Vagina (tissue), 2 donors: ENCODE results near the gene PRPF19.

ENCODE experiments used
- POLR2A ChIP-seq, 2 donors: fragments of 450-650 bp; IDR thresholded peaks; one replicate each; pipeline ENCODE4 v1.6.1; 2017; ENCODE audit warnings: antibody characterized with exemption in 2 of 2, mild to moderate bottlenecking in 2 of 2, moderate library complexity in 2 of 2
- TF ChIP-seq, protein P1 (sequence below), 3 experiments: fragments of 450-650 bp in 2 of 3; fragments of 200-600 bp in 1 of 3; sonication (generic) in 1 of 3; IDR thresholded peaks; one replicate each; pipeline ENCODE4 v1.5.1; 2017 to 2019; ENCODE audit warnings: antibody characterized with exemption in 3 of 3, mild to moderate bottlenecking in 2 of 3, moderate library complexity in 2 of 3

DNA sequence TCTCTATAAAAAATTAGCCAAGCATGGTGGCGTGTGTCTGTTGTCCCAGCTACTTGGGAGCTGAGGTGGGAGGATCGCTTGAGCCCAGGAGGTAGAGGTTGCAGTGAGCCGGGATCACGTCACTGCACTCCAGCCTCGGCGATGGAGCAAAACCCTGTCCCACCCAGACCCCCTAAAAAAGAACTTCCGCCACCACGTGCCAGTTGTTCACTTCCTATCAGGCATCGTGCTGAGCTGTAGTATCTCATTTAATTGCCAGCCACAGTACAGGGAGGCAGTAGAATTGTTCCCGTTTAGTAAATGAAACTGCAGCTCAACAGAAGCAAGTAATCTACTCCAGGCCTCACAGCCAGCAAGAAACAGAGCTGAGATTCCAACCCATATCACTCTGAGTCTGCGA is 14.9 kb upstream of the PRPF19 start:
- TF ChIP-seq, protein P1, sequence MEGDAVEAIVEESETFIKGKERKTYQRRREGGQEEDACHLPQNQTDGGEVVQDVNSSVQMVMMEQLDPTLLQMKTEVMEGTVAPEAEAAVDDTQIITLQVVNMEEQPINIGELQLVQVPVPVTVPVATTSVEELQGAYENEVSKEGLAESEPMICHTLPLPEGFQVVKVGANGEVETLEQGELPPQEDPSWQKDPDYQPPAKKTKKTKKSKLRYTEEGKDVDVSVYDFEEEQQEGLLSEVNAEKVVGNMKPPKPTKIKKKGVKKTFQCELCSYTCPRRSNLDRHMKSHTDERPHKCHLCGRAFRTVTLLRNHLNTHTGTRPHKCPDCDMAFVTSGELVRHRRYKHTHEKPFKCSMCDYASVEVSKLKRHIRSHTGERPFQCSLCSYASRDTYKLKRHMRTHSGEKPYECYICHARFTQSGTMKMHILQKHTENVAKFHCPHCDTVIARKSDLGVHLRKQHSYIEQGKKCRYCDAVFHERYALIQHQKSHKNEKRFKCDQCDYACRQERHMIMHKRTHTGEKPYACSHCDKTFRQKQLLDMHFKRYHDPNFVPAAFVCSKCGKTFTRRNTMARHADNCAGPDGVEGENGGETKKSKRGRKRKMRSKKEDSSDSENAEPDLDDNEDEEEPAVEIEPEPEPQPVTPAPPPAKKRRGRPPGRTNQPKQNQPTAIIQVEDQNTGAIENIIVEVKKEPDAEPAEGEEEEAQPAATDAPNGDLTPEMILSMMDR (IDR thresholded peaks at IDR 0.05), result no peak
- TF ChIP-seq POLR2A (IDR thresholded peaks at IDR 0.05), result no peak
